Stimulated activated CD4-positive, alpha-beta T cell treated with anti-CD3 and anti-CD28 coated beads, TNF-alpha, amount 100 ng/mL, for 1 hour (primary cell): Measurements from ENCODE around the gene PDE4B.

ENCODE experiments used
- DNase-seq, 3 donors: peaks; one replicate each; pipeline ENCODE4 v3.0.0-alpha.2; 2020; ENCODE audit warnings: low read depth in 3 of 3, low spot score in 1 of 3

Gene PDE4B

GRCh38 chr1:66278260-66279021 is 485.7 kb downstream of the PDE4B start:
- DNase-seq, result no peak

DNA sequence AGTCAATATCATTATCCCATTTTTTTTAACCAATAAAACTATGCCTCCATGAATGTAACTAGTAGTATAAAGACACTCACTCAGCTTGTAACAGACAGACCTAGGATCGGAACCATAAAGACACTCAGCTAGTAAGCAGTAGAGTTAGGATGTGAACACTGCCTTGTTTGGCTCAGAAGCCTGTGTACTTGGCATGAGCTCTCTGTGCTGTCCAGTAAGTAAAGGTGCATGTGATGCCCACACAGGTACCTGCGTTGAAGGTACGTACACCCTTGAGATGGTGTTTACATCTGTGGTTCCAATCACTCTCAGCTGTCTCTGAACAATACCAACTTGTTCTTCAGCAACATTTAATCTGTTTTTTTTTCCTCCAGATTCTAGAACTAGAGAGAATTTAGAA is 489.1 kb downstream of the PDE4B start:
- DNase-seq, result no peak

GRCh38 chr1:66282343-66282852 is 489.7 kb downstream of the PDE4B start:
- DNase-seq, result peak in 2 of 3 donors; percentile 24

DNA sequence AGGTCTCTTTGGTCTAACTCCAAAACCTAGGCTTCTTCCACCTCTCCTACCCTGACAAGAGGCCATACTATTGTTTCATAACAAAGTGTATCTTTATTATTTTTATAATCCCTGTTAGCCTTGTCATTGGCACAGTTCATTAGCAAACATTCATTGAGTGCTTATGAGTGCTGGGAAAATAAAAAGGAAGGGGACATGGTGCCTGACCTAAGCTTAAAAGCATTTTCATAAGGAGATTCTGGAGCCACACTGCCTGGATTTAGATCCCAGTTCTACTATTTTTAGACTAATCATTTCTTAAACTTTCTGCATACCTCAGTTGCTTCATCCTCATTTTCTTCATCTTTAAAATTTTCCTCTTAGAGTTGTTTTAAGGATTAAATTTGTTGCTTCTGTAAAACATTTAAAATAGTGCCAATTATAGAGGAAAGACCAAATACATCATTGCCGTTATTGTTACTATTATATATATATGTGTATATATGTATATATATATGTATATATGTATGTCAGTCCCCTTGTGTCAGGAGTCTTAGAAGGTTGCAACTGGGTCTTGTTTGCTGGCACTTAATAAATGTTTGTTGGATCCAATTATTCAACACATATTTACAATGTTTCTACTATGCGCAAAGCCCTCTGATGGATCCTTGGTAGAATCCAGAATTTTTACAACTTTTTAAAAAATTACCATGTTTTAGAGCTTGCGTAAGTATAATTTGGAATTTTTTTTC is 490.4 kb downstream of the PDE4B start:
- DNase-seq, result no peak

GRCh38 chr1:66283622-66284041 is 490.9 kb downstream of the PDE4B start:
- DNase-seq, result no peak

GRCh38 chr1:66284746-66285145 is 492.1 kb downstream of the PDE4B start:
- no peak for DNase-seq

DNA sequence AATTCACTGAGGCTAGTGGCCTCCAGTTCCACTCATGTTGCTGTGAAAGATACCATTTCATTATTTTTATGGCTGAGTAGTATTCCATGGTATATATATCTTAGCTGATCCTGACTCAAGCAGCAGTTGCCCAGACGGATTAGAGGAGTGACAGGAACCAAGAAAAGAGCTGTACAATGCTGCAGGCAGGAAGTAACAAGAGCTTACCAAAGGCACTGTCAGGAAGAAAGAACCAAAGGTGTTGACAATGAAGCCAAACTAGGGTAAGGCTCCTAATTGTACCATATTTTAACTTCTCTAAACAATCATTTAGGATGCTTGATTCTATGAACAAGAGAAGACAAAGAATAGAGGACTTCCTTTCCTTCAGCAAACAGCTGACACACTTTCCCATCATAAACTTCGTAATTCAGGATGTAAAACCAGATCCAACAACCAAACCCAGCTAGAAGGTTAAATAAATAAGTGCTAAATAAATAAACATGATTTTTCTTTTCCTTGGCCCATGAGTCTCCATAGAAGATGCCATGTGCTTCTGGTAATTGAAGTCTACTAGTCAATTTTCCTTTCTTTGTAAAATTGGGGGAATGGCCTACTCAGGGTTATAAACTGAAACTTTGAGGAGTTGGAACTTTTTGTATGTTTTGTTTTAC is 493.0 kb downstream of the PDE4B start:
- no peak for DNase-seq

DNA sequence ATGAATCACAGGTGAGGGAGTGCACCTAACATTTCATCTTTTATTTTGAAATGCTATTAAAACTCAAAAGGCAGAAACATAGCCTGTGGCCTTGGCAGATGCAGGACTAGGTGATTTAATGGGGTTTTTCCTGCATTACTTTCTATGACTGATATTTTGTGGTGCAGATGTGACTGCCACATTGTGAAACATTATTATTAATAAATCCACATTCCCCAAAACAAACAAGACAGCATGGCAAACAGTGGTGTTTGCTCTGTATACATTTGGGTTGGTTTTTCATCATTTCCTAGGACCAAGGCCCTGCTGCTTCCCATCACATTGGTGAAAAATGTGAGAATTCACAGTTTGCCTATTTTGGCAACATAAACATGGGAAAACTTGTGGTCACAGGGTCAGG is 493.6 kb downstream of the PDE4B start:
- no peak for DNase-seq

DNA sequence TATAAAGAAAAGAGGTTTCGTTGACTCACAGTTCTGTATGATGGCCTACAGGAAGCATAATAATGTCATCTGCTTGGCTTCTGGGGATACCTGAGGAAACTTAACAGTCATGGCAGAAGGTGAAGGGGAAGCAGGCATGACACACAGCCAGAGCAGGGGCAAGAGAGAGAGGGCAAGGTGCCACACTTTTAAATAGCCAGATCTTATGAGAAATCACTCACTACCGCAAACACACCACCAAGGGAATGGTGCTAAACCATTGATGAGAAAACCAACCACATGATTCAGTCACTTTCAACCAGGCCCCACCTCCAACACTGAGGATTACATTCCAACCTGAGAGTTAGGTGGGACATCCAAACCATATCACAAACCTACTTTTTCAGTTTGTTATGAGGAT is 495.4 kb downstream of the PDE4B start:
- no peak for DNase-seq

DNA sequence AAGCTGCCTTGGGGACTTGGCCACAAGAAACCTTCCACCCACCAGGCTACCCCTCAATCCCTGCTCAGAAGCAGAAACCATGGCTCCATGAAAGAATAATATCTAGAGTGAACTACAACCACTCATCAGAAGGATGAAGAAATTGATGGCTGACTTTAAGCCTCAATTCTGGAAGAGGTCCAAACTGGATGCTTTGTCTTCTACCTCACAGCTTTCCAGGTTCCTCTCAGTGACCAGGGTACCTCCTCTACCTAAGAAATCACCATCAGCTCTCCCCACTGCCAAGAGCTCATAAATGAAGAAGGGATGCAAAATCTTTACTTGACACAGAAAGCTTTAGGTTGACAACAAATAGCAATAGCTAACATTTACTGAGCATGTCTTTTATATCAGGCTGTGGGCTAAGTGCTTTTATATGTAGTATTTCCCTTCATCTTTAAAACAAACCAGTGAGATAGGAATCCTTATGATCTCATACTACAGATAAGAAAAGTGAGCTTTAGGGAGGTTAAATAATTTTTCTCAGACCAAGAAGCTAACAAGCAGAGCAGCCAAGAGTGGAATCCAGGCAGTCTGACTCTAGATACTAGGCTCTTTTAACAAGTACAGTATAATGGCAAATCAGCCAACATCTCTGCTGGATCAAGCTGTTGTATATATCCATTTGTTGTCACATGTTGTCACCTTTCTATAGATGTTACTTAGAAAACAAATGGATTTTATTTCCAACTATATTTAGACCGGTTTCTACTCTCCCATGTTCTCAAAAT is 498.3 kb downstream of the PDE4B start:
- DNase-seq, result no peak

- no peak for DNase-seq
Measured at GRCh38 chr1:66291531-66291864, 498.8 kb downstream of the PDE4B start.

- DNase-seq, result no peak
Measured at GRCh38 chr1:66292305-66292704, 499.6 kb downstream of the PDE4B start.

- DNase-seq, result no peak
Measured at GRCh38 chr1:66292944-66293343, 500.2 kb downstream of the PDE4B start.

DNA sequence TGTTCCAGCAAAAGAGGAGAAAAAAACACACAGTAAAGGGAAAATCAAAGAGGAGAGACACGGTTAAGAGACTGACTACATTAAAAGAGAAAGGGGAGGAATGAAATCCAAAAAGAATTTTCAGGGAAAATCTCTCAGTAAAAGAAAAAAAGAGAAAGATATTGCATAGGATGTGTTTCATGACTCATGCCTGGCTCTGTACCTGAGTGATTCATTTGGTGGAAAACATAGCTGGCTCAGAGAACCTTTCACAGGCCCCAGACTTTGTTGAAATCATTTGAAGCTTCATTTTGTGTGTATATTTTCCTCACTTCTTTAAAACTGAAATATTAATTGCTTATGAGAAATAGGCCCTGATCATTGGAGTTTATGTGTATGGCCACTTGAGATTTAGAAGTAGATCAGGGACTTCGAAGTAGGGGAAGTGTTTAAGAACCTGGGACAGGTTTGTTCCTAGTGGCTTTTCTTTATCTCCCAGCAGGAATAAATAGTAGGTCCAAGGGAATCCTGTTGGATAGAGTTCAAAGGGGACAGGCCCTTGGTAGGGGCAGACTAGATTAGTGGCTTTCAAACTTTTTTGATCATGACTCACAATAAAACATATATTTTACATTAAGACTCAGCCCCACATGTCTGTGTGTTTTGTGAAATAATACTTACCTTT is 502.1 kb downstream of the PDE4B start:
- DNase-seq, result no peak

DNA sequence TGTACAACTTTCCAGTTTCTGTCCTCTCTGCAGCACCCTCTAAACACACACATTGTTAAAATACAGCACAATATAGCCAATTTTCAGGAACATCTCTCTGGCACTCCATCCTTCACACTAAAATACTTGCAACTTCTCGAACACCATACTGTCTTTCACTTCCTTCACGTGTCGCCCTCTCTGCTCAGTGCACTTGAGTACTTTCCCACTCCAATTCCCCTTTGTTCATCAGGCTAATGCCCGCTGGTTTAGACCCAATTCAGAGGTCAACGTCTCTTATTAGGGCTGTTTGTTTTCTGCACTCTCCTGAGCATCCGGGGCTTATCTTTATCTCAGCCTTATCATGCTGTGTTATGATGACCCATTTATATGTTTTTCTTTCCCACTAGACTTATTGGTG is 503.1 kb downstream of the PDE4B start:
- no peak for DNase-seq

DNA sequence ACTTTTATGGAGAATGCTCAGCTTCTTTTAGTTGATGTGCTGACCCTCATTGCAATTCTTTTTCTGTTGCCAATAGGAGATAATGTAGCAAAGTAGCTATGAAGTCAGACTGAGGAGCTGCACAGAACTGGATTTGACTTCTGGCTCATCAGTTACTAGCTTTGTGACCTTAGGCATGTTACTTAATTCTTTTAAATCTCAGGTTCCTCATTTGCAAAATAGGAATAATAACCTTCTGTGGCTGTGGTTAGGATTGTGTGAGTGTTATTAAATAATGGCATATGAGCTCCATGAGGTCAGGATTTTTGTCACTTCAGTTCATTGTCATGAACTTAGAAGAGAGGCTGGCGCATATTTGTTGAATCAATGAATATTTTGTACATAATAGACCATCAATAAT is 503.7 kb downstream of the PDE4B start:
- no peak for DNase-seq

GRCh38 chr1:66296951-66297350 is 504.3 kb downstream of the PDE4B start:
- DNase-seq, result no peak

DNA sequence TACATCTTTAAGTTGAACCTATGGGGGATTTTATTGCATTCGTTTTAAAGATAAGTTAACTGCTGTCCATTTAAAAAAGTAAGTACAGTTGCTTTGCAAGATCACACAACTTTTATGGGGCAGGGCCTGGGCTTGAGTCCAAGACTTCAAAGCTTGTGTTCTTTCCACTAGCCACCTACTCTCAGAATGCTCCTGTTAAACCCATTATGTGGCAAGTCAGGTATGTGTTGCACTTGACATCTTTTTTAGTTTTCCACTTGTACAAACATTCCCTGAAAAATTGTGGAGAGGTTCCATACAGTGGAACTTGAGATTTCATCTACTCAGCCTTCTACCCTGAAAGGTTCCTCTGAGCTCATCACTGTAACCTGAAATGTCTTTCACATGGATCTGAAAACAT is 505.8 kb downstream of the PDE4B start:
- no peak for DNase-seq

GRCh38 chr1:66300280-66300971 is 507.7 kb downstream of the PDE4B start:
- DNase-seq, result no peak

DNA sequence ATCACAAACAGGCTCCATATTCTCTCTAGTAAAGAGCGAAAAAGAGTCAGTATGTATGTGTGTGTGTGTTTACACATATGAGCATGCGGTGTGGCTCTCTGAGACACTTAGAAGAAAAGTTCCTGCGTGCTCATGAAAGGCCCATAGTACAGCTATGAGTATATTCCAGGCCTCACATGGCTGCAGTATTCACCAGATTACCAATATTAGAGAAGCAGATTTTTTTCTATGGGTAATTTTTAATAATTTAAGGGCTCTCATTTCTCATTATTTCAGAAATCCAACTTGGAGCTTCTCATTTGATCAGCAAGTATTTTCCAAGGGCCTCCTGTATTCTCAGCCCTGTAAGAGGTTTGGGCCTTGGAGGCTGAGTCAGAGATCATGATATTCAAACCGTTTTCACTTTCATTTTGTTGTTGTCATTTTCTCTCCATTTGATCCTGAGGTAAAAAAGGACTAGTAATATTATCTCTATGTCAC is 508.3 kb downstream of the PDE4B start:
- DNase-seq, result no peak
